Activated CD8-positive, alpha-beta memory T cell treated with anti-CD3 and anti-CD28 coated beads for 4 hours (primary cell): ENCODE data around the gene H19.

Experiments used
- DNase-seq, 2 donors: peaks; one replicate each; pipeline ENCODE4 v3.0.0-alpha.2; 2020; ENCODE audit warnings: low read depth in 2 of 2

Gene H19

GRCh38 chr11:1947592-1948237, 49.9 kb downstream of the H19 start:
- DNase-seq: no peak

DNA sequence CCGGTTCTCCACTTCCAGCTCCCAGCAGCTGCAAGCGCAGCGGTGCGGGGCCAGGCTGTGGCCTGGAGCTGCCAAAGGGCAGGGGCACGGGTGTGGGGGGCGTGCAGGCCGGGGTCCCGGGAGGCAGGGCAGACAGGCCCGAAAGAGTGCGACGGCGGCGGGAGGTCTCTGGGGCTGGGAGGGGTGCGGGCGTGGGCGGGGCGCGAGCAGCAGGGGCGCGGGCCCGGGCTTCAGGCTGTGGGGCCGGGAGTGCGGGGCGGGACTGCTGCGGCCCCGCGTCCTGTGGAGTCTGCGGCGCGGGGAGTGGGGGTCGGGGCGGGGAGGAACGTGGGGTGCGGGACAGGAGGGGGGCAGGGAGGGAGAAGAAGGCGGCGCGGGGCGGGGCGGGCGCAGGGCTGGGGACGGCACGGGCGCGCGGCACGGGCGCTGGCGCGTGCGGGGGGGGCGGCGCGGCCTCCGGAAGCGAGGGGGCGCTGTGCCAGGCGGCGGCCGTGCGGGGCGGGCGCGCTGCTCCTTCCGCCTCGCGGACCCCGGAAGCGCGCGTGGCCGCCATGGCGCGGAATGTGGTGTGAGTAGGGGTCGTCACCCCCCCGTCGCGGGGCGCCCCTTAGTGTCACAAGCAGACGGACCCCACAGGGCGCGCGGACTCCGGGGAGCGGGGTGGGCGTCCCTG, 50.7 kb downstream of the H19 start, which contains the start of gene MRPL23:
Gene MRPL23 (plus strand): TSS at position 521 of the 673 bp plus-strand sequence. CDS start 31 bp downstream, at position 552.
- peak in 1 of 2 donors; percentile 10 for DNase-seq
